ENCODE results near the gene RBM14.

Gene RBM14

GRCh38 chr11:66670816-66671215 is 54.4 kb downstream of the RBM14 start:
- Histone ChIP-seq H3K27me3 (ENCODE audit: insufficient read depth, low read length, poor library complexity) (no peaks in the 10 kb centered on the region), H3K36me3 (ENCODE audit: insufficient read depth, low read length) (peaks cover 58% of the 10 kb centered on the region), H4K20me1 (ENCODE audit: insufficient read depth, low read length) (peaks cover 33% of the 10 kb centered on the region), H2AFZ (ENCODE audit: low read depth, low read length) (no peak overlapping the region), H3K4me2 (ENCODE audit: insufficient read depth, low read length) (no peak overlapping the region), H3K4me3 (ENCODE audit: low read depth in 1 of 2, low read length in 2 of 2) (no peak overlapping the region), H3K4me1 (ENCODE audit: insufficient read depth, low read length) (peaks cover 22% of the 10 kb centered on the region), H3K9me3 (ENCODE audit: insufficient read depth, low read length, severe bottlenecking) (no peaks in the 10 kb centered on the region), H3K9ac (ENCODE audit: low read depth, low read length) (no peak overlapping the region), H3K27ac (ENCODE audit: low read length) (no peak overlapping the region), H3K79me2 (ENCODE audit: insufficient read depth, low read length) (peaks cover 94% of the 10 kb centered on the region)
- TF ChIP-seq, protein P1, sequence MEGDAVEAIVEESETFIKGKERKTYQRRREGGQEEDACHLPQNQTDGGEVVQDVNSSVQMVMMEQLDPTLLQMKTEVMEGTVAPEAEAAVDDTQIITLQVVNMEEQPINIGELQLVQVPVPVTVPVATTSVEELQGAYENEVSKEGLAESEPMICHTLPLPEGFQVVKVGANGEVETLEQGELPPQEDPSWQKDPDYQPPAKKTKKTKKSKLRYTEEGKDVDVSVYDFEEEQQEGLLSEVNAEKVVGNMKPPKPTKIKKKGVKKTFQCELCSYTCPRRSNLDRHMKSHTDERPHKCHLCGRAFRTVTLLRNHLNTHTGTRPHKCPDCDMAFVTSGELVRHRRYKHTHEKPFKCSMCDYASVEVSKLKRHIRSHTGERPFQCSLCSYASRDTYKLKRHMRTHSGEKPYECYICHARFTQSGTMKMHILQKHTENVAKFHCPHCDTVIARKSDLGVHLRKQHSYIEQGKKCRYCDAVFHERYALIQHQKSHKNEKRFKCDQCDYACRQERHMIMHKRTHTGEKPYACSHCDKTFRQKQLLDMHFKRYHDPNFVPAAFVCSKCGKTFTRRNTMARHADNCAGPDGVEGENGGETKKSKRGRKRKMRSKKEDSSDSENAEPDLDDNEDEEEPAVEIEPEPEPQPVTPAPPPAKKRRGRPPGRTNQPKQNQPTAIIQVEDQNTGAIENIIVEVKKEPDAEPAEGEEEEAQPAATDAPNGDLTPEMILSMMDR (IDR thresholded peaks at IDR 0.05; ENCODE audit: borderline replicate concordance, extremely low read depth, low read length, poor library complexity, severe bottlenecking) = no peak
- TF ChIP-seq EZH2 (IDR thresholded peaks at IDR 0.05; ENCODE audit: borderline replicate concordance, low read depth, low read length, severe bottlenecking) = no peak
- DNase-seq = no peak
- no peak for ATAC-seq (ENCODE audit: insufficient read depth, low read depth)

DNA sequence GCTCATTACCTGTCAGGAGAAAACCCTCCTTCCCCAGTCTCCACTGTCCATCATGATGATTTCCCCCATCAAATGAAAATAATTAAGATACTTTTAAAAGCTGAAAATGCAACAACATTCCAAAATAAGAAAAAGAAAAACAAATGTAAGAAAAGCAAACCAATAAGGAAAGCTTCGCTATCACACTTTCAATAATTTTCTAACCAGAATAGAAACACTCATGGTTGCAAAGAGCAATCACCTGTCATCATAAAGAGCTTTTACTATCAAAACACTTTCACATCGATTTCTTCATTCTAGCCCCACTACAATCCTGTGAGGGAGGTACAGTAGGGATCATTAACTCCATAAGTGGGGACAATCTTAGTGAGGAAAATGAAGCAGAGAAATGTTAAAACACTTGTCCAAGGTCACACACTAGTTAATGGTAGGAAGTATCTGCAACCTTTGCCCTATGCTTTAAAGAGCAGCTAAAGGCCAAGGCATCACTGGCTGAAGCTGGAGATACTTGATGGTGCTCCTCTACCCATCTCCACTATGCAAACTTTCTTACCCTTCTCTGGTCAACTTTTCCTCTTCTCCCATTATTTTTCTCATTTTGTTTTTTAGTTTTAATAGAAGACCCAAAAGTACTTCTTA is 58.7 kb downstream of the RBM14 start:
- TF ChIP-seq, protein P1 (IDR thresholded peaks at IDR 0.05; ENCODE audit: borderline replicate concordance, extremely low read depth, low read length, poor library complexity, severe bottlenecking) = no peak
- no peak for TF ChIP-seq EZH2 (IDR thresholded peaks at IDR 0.05; ENCODE audit: borderline replicate concordance, low read depth, low read length, severe bottlenecking)
- H3K36me3 ChIP-seq (ENCODE audit: insufficient read depth, low read length) = peaks cover 24% of the 10 kb centered on the region
- no peak for DNase-seq
- peak overlapping the region; percentile 77 for H3K4me2 ChIP-seq (ENCODE audit: insufficient read depth, low read length)
- peaks cover 19% of the 10 kb centered on the region; the same call in 1 of the 2 replicates for H4K20me1 ChIP-seq (ENCODE audit: insufficient read depth, low read length)
- peak overlapping the region; percentile 63; the same call in 1 of the 2 replicates for H3K9ac ChIP-seq (ENCODE audit: low read depth, low read length)
- H3K79me2 ChIP-seq (ENCODE audit: insufficient read depth, low read length) = peaks cover 67% of the 10 kb centered on the region
- H3K4me3 ChIP-seq (ENCODE audit: low read depth in 1 of 2, low read length in 2 of 2) = peak overlapping the region in 1 of 2 experiments; percentile 64; a peak in 1 of 4 replicates
- no peak overlapping the region for H3K27ac ChIP-seq (ENCODE audit: low read length)
- H3K27me3 ChIP-seq (ENCODE audit: insufficient read depth, low read length, poor library complexity) = no peaks in the 10 kb centered on the region
- no peak overlapping the region for H2AFZ ChIP-seq (ENCODE audit: low read depth, low read length)
- peaks cover 50% of the 10 kb centered on the region for H3K4me1 ChIP-seq (ENCODE audit: insufficient read depth, low read length)
- no peaks in the 10 kb centered on the region for H3K9me3 ChIP-seq (ENCODE audit: insufficient read depth, low read length, severe bottlenecking)
- no peak for ATAC-seq (ENCODE audit: insufficient read depth, low read depth)

- H3K27ac ChIP-seq (ENCODE audit: low read length) = peak overlapping the region; percentile 79
- no peak for DNase-seq
Observed at GRCh38 chr11:66676282-66676919, 60.0 kb downstream of the RBM14 start.

More at GRCh38 chr11:66676282-66676919, 60.0 kb downstream of the RBM14 start:
- no peak for ATAC-seq (ENCODE audit: insufficient read depth, low read depth)
- TF ChIP-seq, protein P1 (IDR thresholded peaks at IDR 0.05; ENCODE audit: borderline replicate concordance, extremely low read depth, low read length, poor library complexity, severe bottlenecking) = no peak
- no peak for TF ChIP-seq EZH2 (IDR thresholded peaks at IDR 0.05; ENCODE audit: borderline replicate concordance, low read depth, low read length, severe bottlenecking)
- H4K20me1 ChIP-seq (ENCODE audit: insufficient read depth, low read length) = peaks cover 10% of the 10 kb centered on the region; the same call in 1 of the 2 replicates
- H3K4me1 ChIP-seq (ENCODE audit: insufficient read depth, low read length) = peaks cover 50% of the 10 kb centered on the region
- H3K36me3 ChIP-seq (ENCODE audit: insufficient read depth, low read length) = peaks cover 15% of the 10 kb centered on the region
- H2AFZ ChIP-seq (ENCODE audit: low read depth, low read length) = no peak overlapping the region
- peaks cover 54% of the 10 kb centered on the region for H3K79me2 ChIP-seq (ENCODE audit: insufficient read depth, low read length)
- H3K27me3 ChIP-seq (ENCODE audit: insufficient read depth, low read length, poor library complexity) = no peaks in the 10 kb centered on the region
- no peaks in the 10 kb centered on the region for H3K9me3 ChIP-seq (ENCODE audit: insufficient read depth, low read length, severe bottlenecking)
- peak overlapping the region; percentile 77 for H3K4me2 ChIP-seq (ENCODE audit: insufficient read depth, low read length)
- H3K9ac ChIP-seq (ENCODE audit: low read depth, low read length) = peak overlapping the region; percentile 63
- H3K4me3 ChIP-seq (ENCODE audit: low read depth in 1 of 2, low read length in 2 of 2) = peak overlapping the region; percentile 13 to 64; a peak in 3 of 4 replicates

Data from DND-41 (cell line).